ENCODE measurements around the gene CSNK2B.

Gene CSNK2B

DNA sequence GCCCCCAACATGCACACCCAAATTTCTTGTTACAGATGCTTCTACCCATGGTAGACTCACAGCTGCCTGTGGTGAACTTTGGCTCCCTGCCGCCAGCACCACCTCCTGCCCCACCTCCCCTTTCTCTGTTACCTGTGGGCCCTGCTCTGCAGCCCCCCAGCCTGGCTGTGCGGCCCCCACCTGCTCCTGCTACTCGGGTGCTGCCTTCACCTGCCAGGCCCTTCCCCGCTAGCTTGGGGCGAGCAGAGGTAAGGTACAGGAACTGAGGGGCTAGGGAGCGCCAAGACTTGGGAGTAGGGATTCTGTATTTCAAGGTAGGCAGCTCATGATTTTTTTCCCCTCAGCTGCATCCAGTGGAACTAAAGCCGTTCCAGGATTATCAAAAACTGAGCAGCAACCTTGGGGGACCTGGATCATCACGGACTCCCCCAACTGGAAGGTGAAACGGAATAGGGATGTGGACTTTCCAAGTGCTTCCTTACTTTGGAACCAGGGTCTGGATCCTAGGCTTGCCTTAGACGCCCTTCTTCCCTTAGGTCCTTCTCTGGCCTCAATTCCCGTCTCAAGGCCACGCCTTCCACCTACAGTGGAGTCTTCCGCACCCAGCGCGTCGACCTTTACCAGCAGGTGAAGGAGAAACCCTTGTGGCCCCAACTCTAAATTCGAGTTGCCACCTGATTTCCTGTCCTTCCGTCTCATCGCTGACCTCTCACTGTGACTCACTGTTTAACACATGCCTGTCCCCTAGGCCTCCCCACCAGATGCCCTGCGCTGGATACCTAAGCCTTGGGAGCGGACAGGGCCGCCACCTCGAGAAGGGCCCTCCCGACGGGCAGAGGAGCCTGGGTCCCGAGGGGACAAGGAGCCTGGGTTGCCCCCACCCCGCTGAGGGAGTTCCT, 28.9 kb upstream of the CSNK2B start:
- DNase-seq (ENCODE audit: low read depth in 2 of 2), result no peak

DNA sequence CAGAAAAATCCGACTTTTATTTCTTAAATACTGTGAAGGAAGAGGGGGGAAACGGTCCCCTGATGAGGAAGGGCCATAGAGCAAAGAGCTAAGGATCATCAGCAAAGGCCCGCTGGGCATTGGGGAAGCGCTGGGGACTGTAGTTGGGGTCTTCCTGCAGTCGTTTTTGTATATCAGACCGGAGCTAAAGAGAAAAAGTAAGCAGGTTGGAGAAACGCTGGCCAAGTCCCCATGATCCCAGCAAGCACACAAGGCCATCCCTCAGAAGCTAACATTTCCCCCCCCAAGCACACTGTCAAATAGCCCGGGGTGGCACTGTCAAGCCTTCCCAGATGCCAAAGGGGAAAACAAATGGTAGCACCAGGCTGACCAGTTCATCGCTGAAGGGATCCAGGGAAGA, 26.8 kb upstream of the CSNK2B start:
- no peak for DNase-seq (ENCODE audit: low read depth in 2 of 2)

- DNase-seq (ENCODE audit: low read depth in 2 of 2), result no peak
Measured at GRCh38 chr6:31639449-31639861, 26.4 kb upstream of the CSNK2B start.

DNA sequence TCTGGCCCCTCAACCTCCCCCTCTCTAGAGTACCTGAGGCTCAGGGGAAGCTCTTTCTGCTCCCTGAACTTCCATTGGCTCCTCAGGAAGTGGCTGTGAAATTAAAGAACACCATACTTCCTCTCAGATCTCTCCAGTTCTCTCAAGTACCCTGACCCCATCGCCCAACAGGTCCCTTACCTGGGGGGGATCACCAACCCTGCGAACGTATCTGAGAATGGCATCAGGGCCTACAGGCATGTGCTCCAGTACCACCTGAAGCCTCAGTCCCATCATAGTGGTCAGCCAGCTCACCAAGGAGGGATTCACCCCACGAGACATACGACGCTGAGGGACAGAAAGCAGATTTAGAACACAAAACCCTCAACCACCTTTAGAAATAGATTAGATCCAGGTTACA, 25.3 kb upstream of the CSNK2B start:
- no peak for DNase-seq (ENCODE audit: low read depth in 2 of 2)

DNA sequence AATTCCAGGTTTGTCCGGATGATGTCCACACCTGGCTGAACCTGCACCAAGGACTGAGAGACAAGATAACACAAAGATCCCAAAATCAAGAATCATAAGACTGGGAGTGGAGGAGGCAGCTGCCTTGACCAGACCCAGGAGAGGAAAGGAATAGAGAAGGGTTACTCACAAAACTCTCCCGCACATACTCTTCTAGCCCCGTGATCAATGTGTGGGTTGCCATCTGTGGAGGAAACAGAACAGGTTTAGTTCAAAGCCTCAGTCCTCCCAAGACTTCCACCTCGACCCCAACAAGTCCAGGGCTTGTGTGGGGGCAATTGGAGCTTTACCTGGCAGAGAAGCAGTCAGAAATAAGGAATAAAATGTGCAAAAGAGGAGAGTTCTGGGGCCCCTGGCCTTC, 24.5 kb upstream of the CSNK2B start:
- no peak for DNase-seq (ENCODE audit: low read depth in 2 of 2)

- DNase-seq (ENCODE audit: low read depth in 2 of 2), result no peak
Measured at GRCh38 chr6:31642798-31643570, 22.9 kb upstream of the CSNK2B start.

DNA sequence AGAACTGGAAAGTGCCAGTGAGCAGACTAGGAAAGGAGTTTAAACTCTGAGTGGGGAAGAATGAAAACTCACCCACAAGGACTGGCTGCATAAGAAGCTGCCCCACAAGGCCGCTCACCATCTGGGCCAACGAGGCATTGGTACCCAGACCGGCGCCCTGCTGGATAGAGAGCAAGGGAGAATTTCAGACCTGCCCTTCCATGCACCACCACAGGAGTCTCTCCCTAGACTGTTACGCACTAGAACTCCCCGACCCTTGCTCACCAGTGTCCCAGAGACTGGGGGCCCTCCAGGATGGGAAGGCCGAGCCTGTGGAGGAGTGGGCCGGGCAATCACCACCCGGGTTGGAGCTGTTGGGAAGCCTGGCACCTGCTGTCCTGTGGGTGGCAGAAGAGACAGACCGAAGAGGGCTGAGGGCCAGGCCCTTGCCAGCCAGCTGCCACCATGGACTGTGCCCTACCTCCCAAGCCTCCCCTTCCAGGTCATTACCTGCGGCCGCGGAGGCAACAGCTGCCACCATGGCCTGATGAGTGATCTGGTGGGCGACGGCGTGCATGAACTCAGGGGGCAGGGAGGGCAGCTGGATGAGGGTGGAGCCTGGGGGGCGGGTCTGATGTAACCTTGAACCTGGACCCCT, 21.9 kb upstream of the CSNK2B start:
- no peak for DNase-seq (ENCODE audit: low read depth in 2 of 2)

DNA sequence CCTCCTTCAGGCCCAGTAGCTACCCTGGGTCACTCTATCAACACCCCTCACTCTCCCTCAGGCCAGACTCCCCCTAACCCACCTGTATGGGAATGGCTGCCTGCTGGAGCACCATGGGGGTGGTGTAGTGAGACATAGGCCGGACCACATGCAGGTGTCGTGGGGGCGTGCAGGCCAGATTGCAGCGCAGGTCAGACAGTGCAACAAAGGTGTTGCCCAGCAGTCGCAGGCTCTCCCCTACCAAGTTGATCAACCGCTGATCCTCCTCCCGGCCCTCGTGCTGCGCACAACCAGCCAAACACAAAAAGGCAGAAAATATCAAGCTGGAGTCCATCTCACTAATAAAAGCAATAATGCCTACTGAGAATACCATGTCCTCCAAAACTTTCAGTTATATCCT, 20.6 kb upstream of the CSNK2B start:
- DNase-seq (ENCODE audit: low read depth in 2 of 2), result no peak

DNA sequence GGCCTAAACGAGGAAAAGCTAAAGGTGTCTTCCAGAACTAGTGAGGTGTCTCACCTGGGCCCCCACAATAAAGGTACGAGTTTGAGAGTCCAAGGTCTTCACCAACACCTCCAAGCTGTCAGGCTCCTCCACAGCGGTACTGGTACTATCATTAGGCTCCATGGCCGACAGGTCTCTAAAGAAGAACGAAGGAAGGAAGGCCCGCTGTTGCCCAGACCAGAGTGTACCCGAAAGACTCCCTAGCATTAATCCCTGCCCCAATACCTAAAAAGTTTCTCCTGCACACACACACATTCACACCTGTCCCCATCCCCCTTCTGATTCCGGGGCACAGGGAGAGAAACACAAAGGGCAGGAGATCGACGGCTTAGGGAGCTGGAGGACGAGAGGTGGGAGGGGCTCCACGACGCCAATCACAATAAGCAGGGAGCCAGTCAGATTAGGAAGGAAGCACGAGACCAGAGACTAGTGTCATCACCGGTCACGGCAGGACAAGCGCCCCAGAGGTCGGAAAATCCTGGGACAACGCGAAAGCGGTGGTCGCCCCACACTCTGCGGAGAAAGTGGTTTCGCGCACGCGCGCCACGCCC, 14.2 kb upstream of the CSNK2B start:
- DNase-seq (ENCODE audit: low read depth in 2 of 2), result no peak

DNA sequence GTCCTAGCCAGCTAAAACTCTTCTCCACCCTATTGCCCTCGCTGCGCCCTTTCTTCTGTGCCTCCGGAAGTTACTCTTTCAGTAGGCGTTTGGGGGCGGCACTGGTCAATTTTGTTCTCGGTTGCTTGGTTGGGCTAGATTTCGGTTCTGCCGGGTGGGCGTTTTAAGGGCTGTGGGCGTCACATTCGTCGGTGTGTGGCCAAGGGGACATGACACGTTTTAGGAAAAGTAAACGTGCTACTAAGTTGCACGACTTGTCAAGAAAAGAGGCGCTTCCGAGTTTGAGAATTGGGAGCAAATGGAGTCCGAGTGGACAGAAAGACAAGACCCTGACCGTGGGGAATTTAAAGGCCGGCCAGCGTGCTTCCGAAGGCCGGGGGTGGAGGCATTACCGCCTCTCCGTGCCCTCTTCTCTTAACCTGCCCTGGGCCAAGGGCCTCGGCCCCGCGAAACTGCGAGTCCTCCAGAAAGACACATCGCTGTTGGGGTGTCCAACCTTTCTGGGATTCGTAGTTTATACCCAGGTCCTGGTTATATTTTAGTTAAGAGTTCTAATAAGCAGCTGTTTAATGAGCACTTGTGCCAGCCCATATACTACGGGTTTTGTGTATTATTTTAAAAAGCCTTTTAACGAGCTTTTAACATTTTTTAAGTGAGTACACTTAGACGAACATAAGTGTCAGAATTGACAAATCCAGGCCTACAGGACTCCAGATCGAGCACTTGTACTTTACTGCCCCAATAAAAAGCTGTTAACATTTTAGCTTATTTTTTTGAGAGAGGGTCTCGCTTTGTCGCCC, 12.8 kb upstream of the CSNK2B start:
- DNase-seq (ENCODE audit: low read depth in 2 of 2), result peak in 1 of 2 donors; percentile 68

- DNase-seq (ENCODE audit: low read depth in 2 of 2), result no peak
Measured at GRCh38 chr6:31654574-31655348, 11.1 kb upstream of the CSNK2B start.

GRCh38 chr6:31655349-31656237, 10.3 kb upstream of the CSNK2B start, which contains the start of gene APOM:
TSS of gene APOM (plus strand) at chr6:31655894. CDS start at chr6:31655967, 73 bp downstream.
- no peak for DNase-seq (ENCODE audit: low read depth in 2 of 2)

GRCh38 chr6:31657406-31658157, 8.3 kb upstream of the CSNK2B start:
- DNase-seq (ENCODE audit: low read depth in 2 of 2), result no peak

- no peak for DNase-seq (ENCODE audit: low read depth in 2 of 2)
Measured at GRCh38 chr6:31658158-31658688, 7.7 kb upstream of the CSNK2B start.

DNA sequence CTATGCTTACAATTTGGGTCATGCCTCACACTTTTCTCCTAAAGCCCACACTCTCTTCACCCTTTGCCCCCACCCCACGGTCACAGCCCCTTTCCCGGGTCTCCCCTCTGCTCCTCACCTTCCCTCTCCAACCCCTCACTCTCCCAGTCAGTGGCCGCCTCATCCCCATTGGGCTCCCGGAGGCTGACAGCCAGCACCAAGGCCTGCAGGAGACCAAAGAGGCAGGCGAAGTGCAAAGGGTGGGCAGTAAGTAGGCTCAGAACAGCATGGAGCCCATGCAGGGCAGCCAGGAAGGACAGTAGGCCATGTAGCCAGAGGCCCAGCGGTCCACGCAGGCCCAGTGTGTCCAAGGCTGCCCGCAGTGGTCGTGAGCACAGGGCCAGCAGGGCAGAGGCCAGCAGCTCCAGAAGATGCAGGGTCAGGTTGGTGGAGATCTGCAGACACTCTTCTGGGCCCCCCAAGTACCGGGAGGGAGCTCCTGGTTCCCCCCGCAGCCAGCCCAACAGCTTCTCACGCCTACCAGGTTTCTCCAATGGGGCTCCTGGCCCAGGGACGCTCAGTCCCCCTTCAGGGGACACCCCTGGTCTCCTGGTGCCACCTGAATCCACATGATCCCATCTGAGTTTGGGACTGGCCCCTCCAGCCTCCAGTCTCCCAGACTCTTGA, 6.8 kb upstream of the CSNK2B start:
- no peak for DNase-seq (ENCODE audit: low read depth in 2 of 2)

- no peak for DNase-seq (ENCODE audit: low read depth in 2 of 2)
Measured at GRCh38 chr6:31659649-31660380, 6.1 kb upstream of the CSNK2B start.
